Panc1 (cell line): Measurements from ENCODE around the gene TMEM63C. TPM values are rescaled to one million over a fixed set of nuclear protein-coding genes. Genes with fewer than 3 reads are reported as not detected.

Experiments used
- ATAC-seq: fragments of 200-7000 bp; cut with Tn5 transposase; 2 replicates; pipeline ENCODE4 v1.9.1; 2020; ENCODE audit warnings: mild to moderate bottlenecking, moderate library complexity
- BruUV-seq: library from RNA; stranded (reverse); fragments of 400-500 nt; replicated peaks from 2 replicates; lab custom pipeline; 2021; lab: Mats Ljungman, UMichigan
- CTCF ChIA-PET: fragments of 300-600 bp; sonication (Branson Sonifier 250); formaldehyde crosslinking; loops from one replicate; lab custom pipeline; 2022; ENCODE audit warnings: antibody characterized with exemption; lab: Charles Lee
- POLR2A ChIA-PET: fragments of 300-600 bp; sonication (Branson Sonifier 250); formaldehyde crosslinking; loops from one replicate; lab custom pipeline; 2022; ENCODE audit warnings: antibody characterized with exemption; lab: Charles Lee
- DNase-seq: peaks from one replicate; pipeline ENCODE4 v3.0.0-alpha.2; 2010; ENCODE audit warnings: low read depth, low spot score
- H3K27ac ChIP-seq: 2 replicates; pipeline ENCODE4 v1.5.1; 2011; ENCODE audit warnings: mild to moderate bottlenecking, low read length, inconsistent platforms
- H3K27me3 ChIP-seq: fragments of 200-500 bp; sonication (Bioruptor generic); 2 replicates; pipeline ENCODE4 v1.6.0; 2014; ENCODE audit warnings: low read length, inconsistent platforms; ENCODE audit not compliant: control insufficient read depth, insufficient read depth
- H3K36me3 ChIP-seq: fragments of 200-500 bp; sonication (Bioruptor generic); 2 replicates; pipeline ENCODE4 v1.5.1; 2014; ENCODE audit warnings: inconsistent platforms, mild to moderate bottlenecking, low read length, moderate library complexity; ENCODE audit not compliant: control insufficient read depth, insufficient read depth
- H3K4me1 ChIP-seq: 2 replicates; pipeline ENCODE4 v1.5.1; 2011; ENCODE audit warnings: inconsistent platforms, mild to moderate bottlenecking, low read length, moderate library complexity; ENCODE audit not compliant: control insufficient read depth, insufficient read depth
- H3K4me3 ChIP-seq, 2 experiments: 2 replicates each; pipeline ENCODE4 v1.5.1; 2011 to 2012; ENCODE audit warnings: low read depth in 2 of 2, low read length in 2 of 2, mild to moderate bottlenecking in 2 of 2, inconsistent platforms in 1 of 2, moderate library complexity in 1 of 2
- H3K9me3 ChIP-seq: fragments of 200-500 bp; sonication (Bioruptor generic); 2 replicates; pipeline ENCODE4 v1.5.1; 2014; ENCODE audit warnings: low read depth, mild to moderate bottlenecking, inconsistent platforms, low read length, moderate library complexity; ENCODE audit not compliant: control insufficient read depth, insufficient read depth
- POLR2AphosphoS5 ChIP-seq: IDR thresholded peaks from 2 replicates; pipeline ENCODE4 v1.6.1; 2012; ENCODE audit warnings: mild to moderate bottlenecking, low read depth, low read length, moderate library complexity
- SIN3A ChIP-seq: IDR thresholded peaks from 2 replicates; pipeline ENCODE4 v1.6.1; 2012; ENCODE audit warnings: low read depth, mild to moderate bottlenecking, low read length, moderate library complexity, borderline replicate concordance; ENCODE audit not compliant: insufficient read depth
- TCF7L2 ChIP-seq: IDR thresholded peaks from 2 replicates; pipeline ENCODE4 v1.6.1; 2011; ENCODE audit warnings: mild to moderate bottlenecking, low read depth, low read length, inconsistent platforms
- in situ Hi-C: cut with HindIII; loops from 2 replicates; pipeline ENCODE4 v1.10.0; 2016; ENCODE audit warnings: low sequenced_read_pairs, low pct_unique_long_range_greater_than_20kb
- intact Hi-C: fragments of 100-400 bp; cut with micrococcal nuclease; formaldehyde crosslinking; loops from one replicate; pipeline ENCODE4 v1.10.0; 2022; ENCODE audit not compliant: unreplicated experiment
- total RNA-seq: library from RNA; stranded (reverse); gene quantifications from one replicate; pipeline ENCODE4 v1.2.1, GENCODE V29; 2021; ENCODE audit not compliant: unreplicated experiment
- TF ChIP-seq, protein P1 (sequence below): fragments of 450-650 bp; IDR thresholded peaks from 2 replicates; pipeline ENCODE4 v1.5.1; 2017; ENCODE audit warnings: mild to moderate bottlenecking
- TF ChIP-seq, protein P2 (sequence below), 2 experiments: IDR thresholded peaks; 2 replicates each; pipeline ENCODE4 v1.6.1; 2011 to 2012; ENCODE audit warnings: low read depth in 2 of 2, control low read depth in 1 of 2, low read length in 1 of 2, mild to moderate bottlenecking in 1 of 2, moderate library complexity in 1 of 2; ENCODE audit not compliant: insufficient read depth in 1 of 2

TMEM63C gene
- total RNA-seq, 1 experiment from 2014 or later: 2.4 TPM

DNA sequence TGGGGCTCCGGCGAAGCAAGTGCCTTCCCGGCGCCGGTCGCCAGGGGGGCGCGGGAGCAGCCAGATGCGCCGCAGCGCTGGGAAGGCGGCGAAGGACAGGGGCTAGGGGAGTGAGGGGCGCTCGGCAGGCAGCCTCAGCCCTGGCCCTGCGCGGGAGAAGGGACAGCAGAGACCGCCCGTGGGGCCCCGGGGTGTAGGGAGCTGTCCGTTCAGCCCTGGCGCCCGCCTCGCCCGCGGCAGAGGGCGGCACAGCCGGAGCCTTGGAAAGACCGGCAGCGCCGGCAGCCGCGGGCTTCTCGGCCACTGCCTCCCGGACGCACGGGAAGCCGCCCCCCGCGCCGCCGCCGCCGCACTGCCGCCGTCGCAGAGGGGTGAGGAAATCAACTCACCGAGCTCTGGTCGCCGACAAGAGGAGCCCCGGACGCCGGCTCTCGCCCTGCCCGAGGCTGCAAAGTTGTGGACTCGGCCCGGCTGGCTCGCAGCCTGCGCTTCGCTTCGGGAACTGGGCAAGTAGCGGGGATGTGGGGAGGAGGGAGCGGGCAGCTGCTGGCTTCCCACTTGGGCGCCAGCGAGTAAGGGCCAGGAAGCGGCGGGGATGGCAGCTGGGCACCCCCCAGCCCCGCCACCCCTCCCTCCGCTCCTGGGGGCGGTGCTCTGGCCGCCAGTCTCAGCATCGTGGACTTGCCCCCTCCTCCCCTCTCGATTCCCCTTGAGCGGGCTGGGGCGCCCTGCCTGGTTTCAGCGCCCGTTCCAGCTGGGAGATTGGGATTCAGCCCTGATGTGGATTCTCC lies 40.2 kb upstream of the TMEM63C start, which contains the start of gene ZDHHC22:
Gene ZDHHC22, minus strand, starts transcription at position 578 of the 791 bp plus-strand sequence. CDS start 2,053 bp downstream, outside the sequence.
- in situ Hi-C loops: no loop called here
- ChIA-PET CTCF (no interaction called here), POLR2A (no interaction called here)
- Histone ChIP-seq H3K4me3 (peak within 1 kb of the TSS; percentile 34 to 47), H3K4me1 (peaks cover 2% of the 10 kb centered on the region; the same call in 1 of the 2 replicates), H3K27ac (no peak within 1 kb of the TSS), H3K36me3 (no peaks in the 10 kb centered on the region), H3K9me3 (no peaks in the 10 kb centered on the region), H3K27me3 (peaks cover 14% of the 10 kb centered on the region)
- intact Hi-C loops: no loop called here
- BruUV-seq: no TSS peak
- TF ChIP-seq, protein P1, sequence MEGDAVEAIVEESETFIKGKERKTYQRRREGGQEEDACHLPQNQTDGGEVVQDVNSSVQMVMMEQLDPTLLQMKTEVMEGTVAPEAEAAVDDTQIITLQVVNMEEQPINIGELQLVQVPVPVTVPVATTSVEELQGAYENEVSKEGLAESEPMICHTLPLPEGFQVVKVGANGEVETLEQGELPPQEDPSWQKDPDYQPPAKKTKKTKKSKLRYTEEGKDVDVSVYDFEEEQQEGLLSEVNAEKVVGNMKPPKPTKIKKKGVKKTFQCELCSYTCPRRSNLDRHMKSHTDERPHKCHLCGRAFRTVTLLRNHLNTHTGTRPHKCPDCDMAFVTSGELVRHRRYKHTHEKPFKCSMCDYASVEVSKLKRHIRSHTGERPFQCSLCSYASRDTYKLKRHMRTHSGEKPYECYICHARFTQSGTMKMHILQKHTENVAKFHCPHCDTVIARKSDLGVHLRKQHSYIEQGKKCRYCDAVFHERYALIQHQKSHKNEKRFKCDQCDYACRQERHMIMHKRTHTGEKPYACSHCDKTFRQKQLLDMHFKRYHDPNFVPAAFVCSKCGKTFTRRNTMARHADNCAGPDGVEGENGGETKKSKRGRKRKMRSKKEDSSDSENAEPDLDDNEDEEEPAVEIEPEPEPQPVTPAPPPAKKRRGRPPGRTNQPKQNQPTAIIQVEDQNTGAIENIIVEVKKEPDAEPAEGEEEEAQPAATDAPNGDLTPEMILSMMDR: peak; percentile 75
- no peak for TF ChIP-seq POLR2AphosphoS5
- no peak for DNase-seq
- ATAC-seq: peak; percentile 83

DNA sequence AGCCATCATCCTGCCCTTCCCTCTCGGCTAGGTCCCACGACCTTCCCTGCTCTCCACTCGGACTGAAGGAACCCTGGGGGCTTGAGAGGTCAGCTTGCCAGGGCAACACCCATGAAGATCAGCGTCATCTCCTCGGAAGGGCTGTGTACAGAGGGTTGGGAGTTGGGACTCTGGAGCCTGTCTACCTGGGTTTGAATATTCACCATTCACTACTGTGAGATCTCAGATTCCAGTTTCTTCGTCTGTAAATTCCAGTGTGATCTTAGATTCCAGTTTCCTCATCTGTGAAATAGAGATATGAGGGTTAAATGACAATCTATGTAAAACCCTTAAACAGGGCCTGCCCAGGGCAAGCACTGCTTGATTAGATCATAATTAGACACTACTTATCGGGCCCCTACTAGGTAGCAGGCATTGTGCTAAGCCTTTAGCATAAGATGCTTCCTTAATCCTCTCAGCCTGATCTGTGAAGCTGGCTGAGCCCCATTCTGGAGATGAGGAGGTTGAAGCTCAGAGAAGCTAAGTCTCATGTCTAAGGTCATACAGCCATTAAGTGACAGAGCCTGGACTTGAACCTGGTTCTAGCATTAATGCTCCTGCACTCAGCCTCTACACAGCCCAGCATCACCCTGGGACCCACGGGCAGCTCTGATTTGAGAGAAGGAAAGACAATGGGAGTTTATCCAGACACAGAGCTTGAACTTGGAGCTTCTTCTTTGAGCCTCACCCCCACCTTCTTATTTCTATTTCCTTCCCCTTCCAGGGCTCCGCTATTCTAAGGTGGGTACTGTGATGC lies 39.4 kb upstream of the TMEM63C start:
- no peak for TF ChIP-seq SIN3A
- TF ChIP-seq, protein P1: no peak
- no peak for TF ChIP-seq POLR2AphosphoS5
- no peak for TF ChIP-seq TCF7L2
- Histone ChIP-seq H3K9me3 (no peaks in the 10 kb centered on the region), H3K27me3 (peaks cover 17% of the 10 kb centered on the region), H3K36me3 (no peaks in the 10 kb centered on the region), H3K4me3 (no peak overlapping the region; a peak in 1 of 4 replicates), H3K4me1 (peaks cover 2% of the 10 kb centered on the region; the same call in 1 of the 2 replicates), H3K27ac (no peak overlapping the region)
- in situ Hi-C loops (no loop called here), intact Hi-C loops (no loop called here)
- DNase-seq (no peak), ATAC-seq (no peak)
- CTCF ChIA-PET: interaction anchor here (0.6 to 1.5 kb wide), 3 partner anchors 9 to 514 kb away, joined by 3 to 4 read pairs (median 4); no protein-coding TSS in a partner anchor
- POLR2A ChIA-PET: interaction anchor here (0.6 kb wide), 1 partner anchor 46 kb away, joined by 3 read pairs; no protein-coding TSS in a partner anchor
- BruUV-seq: no TSS peak

DNA sequence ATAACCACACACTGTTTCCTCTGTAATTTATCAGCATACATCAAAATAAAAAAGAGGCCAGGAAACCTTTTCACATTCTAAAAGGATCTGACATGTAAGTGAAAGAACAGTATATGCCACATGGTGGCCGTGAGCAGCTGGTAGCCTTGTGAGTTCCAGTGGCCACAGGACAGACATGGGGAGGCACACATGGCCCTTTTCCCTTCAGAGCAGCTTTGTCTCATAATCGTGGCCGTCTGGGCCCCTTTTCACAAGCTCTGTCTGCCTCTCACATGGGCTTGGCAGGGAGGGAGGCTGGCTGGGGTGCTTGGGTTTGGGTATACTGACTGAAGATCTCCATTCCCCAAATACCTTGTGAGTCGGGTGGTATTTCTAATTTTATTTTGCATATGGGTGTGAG lies 38.5 kb upstream of the TMEM63C start:
- ChIA-PET POLR2A (no interaction called here), CTCF (interaction anchor here (1.5 kb wide), 1 partner anchor 8 kb away, joined by 4 read pairs; no protein-coding TSS in a partner anchor)
- intact Hi-C loops: no loop called here
- no peaks in the 10 kb centered on the region for H3K36me3 ChIP-seq
- peaks cover 17% of the 10 kb centered on the region for H3K27me3 ChIP-seq
- H3K9me3 ChIP-seq: no peaks in the 10 kb centered on the region
- no peak overlapping the region for H3K27ac ChIP-seq
- in situ Hi-C loops: no loop called here
- no peak overlapping the region for H3K4me3 ChIP-seq
- H3K4me1 ChIP-seq: peaks cover 2% of the 10 kb centered on the region; the same call in 1 of the 2 replicates
- TF ChIP-seq, protein P1: no peak
- TF ChIP-seq TCF7L2: no peak
- TF ChIP-seq, protein P2, sequence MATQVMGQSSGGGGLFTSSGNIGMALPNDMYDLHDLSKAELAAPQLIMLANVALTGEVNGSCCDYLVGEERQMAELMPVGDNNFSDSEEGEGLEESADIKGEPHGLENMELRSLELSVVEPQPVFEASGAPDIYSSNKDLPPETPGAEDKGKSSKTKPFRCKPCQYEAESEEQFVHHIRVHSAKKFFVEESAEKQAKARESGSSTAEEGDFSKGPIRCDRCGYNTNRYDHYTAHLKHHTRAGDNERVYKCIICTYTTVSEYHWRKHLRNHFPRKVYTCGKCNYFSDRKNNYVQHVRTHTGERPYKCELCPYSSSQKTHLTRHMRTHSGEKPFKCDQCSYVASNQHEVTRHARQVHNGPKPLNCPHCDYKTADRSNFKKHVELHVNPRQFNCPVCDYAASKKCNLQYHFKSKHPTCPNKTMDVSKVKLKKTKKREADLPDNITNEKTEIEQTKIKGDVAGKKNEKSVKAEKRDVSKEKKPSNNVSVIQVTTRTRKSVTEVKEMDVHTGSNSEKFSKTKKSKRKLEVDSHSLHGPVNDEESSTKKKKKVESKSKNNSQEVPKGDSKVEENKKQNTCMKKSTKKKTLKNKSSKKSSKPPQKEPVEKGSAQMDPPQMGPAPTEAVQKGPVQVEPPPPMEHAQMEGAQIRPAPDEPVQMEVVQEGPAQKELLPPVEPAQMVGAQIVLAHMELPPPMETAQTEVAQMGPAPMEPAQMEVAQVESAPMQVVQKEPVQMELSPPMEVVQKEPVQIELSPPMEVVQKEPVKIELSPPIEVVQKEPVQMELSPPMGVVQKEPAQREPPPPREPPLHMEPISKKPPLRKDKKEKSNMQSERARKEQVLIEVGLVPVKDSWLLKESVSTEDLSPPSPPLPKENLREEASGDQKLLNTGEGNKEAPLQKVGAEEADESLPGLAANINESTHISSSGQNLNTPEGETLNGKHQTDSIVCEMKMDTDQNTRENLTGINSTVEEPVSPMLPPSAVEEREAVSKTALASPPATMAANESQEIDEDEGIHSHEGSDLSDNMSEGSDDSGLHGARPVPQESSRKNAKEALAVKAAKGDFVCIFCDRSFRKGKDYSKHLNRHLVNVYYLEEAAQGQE (IDR thresholded peaks at IDR 0.05; ENCODE audit: insufficient read depth in 1 of 2, low read depth in 2 of 2, low read length in 1 of 2): no peak
- no peak for TF ChIP-seq POLR2AphosphoS5
- no peak for TF ChIP-seq SIN3A
- BruUV-seq: no TSS peak
- ATAC-seq: no peak
- DNase-seq: no peak
